ENCODE results near the gene FAM210A. TPM values are rescaled to one million over a fixed set of nuclear protein-coding genes. Genes with fewer than 3 reads are reported as not detected.
"Not testable (repeated sequence)": the region's sequence is repeated elsewhere in the genome, so short reads cannot be mapped to it uniquely, and the experiment has no call there.

The FAM210A gene
- total RNA-seq, 1 donor = 20.7 TPM

GRCh38 chr18:13712400-13713131 lies 13.8 kb downstream of the FAM210A start:
- no peak overlapping the region for H3K4me3 ChIP-seq (ENCODE audit: low read depth, low read length)
- TF ChIP-seq, protein P1, sequence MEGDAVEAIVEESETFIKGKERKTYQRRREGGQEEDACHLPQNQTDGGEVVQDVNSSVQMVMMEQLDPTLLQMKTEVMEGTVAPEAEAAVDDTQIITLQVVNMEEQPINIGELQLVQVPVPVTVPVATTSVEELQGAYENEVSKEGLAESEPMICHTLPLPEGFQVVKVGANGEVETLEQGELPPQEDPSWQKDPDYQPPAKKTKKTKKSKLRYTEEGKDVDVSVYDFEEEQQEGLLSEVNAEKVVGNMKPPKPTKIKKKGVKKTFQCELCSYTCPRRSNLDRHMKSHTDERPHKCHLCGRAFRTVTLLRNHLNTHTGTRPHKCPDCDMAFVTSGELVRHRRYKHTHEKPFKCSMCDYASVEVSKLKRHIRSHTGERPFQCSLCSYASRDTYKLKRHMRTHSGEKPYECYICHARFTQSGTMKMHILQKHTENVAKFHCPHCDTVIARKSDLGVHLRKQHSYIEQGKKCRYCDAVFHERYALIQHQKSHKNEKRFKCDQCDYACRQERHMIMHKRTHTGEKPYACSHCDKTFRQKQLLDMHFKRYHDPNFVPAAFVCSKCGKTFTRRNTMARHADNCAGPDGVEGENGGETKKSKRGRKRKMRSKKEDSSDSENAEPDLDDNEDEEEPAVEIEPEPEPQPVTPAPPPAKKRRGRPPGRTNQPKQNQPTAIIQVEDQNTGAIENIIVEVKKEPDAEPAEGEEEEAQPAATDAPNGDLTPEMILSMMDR (IDR thresholded peaks at IDR 0.05; ENCODE audit: insufficient read depth, low read depth, low read length) = no peak
- DNase-seq (ENCODE audit: low read depth) = no peak

DNA sequence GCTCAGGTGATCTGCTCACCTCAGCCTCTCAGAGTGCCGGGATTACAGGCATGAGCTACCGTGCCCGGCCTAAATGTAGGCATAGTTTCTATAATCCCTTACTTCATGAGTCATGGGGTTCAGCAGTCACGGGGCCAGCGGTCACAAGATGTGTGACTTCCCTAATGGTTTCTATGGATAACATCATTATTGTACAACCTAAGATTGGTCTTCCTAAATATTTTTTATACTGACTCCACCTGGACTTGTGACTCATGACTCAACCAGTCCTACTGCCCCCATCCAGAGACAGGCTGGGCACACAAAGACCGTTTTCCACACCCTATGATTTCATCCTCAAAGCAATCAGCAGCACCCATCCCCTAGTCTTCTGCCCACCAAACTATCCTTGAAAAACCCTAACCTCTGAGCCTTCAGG lies 15.9 kb downstream of the FAM210A start:
- H3K4me3 ChIP-seq (ENCODE audit: low read depth, low read length) = no peak overlapping the region
- DNase-seq (ENCODE audit: low read depth) = no peak
- TF ChIP-seq, protein P1 (IDR thresholded peaks at IDR 0.05; ENCODE audit: insufficient read depth, low read depth, low read length) = no peak

GRCh38 chr18:13703899-13704298 lies 22.5 kb downstream of the FAM210A start:
- TF ChIP-seq, protein P1 (IDR thresholded peaks at IDR 0.05; ENCODE audit: insufficient read depth, low read depth, low read length) = no peak
- no peak for DNase-seq (ENCODE audit: low read depth)
- H3K4me3 ChIP-seq (ENCODE audit: low read depth, low read length) = no peak overlapping the region

DNA sequence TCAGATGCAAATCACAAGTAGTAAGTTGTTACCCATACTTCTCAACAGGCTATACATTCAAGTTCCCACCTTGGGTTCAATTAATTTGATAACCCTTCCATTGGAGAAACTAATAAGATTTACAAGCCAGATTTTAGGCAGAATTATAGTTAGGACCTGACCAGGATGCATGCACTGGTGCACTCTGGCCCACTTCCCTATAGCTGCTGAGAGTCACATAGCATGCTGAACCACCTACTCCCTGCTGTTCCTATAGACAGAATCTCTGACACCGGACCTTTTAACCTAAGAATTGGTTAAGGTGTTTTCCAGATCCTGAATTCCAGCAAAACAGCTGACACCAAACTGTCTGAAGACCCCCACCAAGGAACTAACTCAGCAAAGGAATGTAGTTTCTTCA lies 26.2 kb downstream of the FAM210A start:
- no peak for DNase-seq (ENCODE audit: low read depth)
- H3K4me3 ChIP-seq (ENCODE audit: low read depth, low read length) = no peak overlapping the region
- TF ChIP-seq, protein P1 (IDR thresholded peaks at IDR 0.05; ENCODE audit: insufficient read depth, low read depth, low read length) = no peak

- TF ChIP-seq, protein P1 (IDR thresholded peaks at IDR 0.05; ENCODE audit: insufficient read depth, low read depth, low read length) = no peak
- no peak for DNase-seq (ENCODE audit: low read depth)
- H3K4me3 ChIP-seq (ENCODE audit: low read depth, low read length) = no peak overlapping the region
These were observed 29.4 kb downstream of the FAM210A start for GRCh38 chr18:13696961-13697360.

GRCh38 chr18:13695337-13695736 lies 31.0 kb downstream of the FAM210A start:
- DNase-seq (ENCODE audit: low read depth) = not testable (repeated sequence)

DNA sequence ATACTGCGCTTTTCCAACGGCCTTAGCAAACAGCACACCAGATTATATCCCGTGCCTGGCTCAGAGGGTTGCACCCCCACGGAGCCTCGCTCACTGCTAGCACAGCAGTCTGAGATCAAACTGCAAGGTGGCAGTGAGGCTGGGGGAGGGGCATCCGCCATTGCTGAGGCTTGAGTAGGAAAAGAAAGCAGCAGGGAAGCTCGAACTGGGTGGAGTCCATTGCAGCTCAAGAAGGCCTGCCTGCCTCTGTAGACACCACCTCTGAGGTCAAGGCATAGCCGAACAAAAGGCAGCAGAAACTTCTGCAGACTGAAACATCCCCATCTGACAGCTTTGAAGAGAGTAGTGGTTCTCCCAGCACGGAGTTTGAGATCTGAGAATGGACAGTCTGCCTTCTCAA lies 36.3 kb downstream of the FAM210A start:
- H3K4me3 ChIP-seq (ENCODE audit: low read depth, low read length); DNase-seq (ENCODE audit: low read depth): not testable (repeated sequence)

More at GRCh38 chr18:13695337-13695736, 31.0 kb downstream of the FAM210A start:
- H3K4me3 ChIP-seq (ENCODE audit: low read depth, low read length) = not testable (repeated sequence)

Data from fibroblast of villous mesenchyme (primary cell).